GM10248 (cell line): Measurements from ENCODE around the gene EFS.

ENCODE experiments used
- CTCF ChIA-PET: fragments of 300-600 bp; sonication (Branson Sonifier 250); formaldehyde crosslinking; extraction: SDS; loops from one replicate; lab custom pipeline; 2021; ENCODE audit warnings: antibody characterized with exemption; lab: Yijun Ruan, JAX
- POLR2A ChIA-PET: fragments of 350-650 bp; sonication (Branson Sonifier 250); formaldehyde crosslinking; extraction: SDS; loops from one replicate; lab custom pipeline; 2020; ENCODE audit warnings: antibody characterized with exemption; lab: Yijun Ruan, JAX
- DNase-seq: peaks from one replicate; pipeline ENCODE4 v3.0.0; 2012; ENCODE audit errors: extremely low spot score
- TF ChIP-seq, protein P1 (sequence below): IDR thresholded peaks from 2 replicates; pipeline ENCODE4 v1.5.1; 2012; ENCODE audit warnings: mild to moderate bottlenecking, low read depth; ENCODE audit errors: extremely low read depth, missing control alignments, control extremely low read depth

EFS gene

DNA sequence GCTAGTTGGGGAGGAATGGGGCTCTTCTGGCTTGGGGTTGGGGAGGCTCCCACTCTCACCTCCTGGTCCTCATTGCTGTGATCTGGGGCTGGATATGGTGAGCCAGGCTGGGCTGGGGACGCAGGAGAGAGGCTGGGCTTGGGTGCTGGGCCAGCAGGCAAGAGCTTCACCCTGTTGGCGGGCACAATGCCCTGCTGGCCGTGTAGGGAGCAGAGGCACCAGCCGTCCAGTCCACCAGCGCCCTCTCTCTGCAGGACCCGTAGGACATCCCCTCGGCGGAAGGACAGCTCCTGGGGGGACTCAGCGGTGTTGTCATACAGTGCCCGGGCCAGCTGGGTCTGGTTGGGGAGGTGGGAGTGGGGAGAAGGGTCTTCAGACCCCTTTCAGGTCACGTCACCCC is 4.5 kb downstream of the EFS start:
- ChIA-PET POLR2A (no interaction called here), CTCF (interaction anchor here (0.7 to 1.7 kb wide), 6 partner anchors 8 to 240 kb away, joined by 3 to 5 read pairs (median 4); no protein-coding TSS in a partner anchor)
- DNase-seq: no peak
- TF ChIP-seq, protein P1, sequence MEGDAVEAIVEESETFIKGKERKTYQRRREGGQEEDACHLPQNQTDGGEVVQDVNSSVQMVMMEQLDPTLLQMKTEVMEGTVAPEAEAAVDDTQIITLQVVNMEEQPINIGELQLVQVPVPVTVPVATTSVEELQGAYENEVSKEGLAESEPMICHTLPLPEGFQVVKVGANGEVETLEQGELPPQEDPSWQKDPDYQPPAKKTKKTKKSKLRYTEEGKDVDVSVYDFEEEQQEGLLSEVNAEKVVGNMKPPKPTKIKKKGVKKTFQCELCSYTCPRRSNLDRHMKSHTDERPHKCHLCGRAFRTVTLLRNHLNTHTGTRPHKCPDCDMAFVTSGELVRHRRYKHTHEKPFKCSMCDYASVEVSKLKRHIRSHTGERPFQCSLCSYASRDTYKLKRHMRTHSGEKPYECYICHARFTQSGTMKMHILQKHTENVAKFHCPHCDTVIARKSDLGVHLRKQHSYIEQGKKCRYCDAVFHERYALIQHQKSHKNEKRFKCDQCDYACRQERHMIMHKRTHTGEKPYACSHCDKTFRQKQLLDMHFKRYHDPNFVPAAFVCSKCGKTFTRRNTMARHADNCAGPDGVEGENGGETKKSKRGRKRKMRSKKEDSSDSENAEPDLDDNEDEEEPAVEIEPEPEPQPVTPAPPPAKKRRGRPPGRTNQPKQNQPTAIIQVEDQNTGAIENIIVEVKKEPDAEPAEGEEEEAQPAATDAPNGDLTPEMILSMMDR: no peak

DNA sequence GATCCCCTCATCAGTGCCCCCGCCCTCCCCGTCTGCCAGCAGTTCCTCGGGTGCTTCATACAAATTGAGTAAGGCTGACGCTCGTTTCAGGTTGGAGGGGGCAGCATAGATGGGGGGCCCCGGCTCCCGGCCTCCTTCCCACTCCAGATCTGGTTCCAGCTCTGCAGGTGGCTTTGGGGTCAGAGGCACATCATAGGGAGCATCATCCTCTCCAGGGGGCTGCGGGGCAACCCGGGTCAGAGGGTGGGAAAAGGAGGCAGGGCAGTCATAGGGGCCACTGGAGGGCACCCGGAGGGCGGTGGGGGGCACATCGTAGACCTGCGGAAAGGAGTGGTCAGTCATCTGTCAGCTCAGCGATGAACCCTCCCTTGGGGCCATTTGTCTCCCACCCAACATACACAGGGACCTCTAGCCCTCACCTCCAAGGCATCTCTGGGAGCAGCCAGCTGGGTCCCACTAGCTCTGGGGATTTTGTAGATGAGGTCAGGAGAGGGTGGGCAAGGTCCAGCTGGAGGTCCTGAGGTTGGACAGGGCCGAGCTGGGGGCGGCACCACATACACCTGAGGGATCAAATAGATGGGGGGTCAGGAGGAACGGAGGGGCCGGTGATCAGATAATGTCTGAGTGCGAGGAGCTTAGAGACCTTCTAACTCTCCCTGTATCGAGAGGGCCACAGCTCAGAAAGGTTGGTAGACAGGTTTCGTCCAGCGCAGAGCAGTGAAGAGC is 5.1 kb downstream of the EFS start:
- TF ChIP-seq, protein P1: no peak
- CTCF ChIA-PET: interaction anchor here (1.0 to 1.7 kb wide), 4 partner anchors 8 to 239 kb away, joined by 3 to 5 read pairs (median 4); no protein-coding TSS in a partner anchor
- POLR2A ChIA-PET: no interaction called here
- no peak for DNase-seq

DNA sequence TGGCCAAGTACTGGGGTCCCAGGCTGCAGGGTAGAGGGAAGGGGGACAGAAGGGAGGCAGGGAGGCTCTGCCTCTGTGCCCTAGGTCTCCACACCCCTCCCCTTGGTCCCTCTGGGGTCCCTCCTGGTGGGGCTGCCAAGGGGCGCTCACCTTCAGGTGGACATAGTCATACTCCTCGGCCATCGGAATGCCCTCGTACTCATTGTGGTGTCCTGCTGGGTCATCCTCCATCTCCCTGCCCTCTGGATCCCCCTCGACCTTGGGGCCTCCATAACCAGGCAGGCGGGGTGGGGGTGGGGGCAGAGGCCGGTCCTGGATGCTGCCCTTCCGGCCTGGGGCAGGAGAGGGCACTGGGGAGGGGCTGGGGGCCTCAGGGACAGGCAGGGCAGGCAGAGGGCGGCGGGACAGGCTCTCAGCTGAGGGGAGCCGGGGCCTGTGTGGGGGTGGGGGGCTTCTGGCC is 5.8 kb downstream of the EFS start:
- TF ChIP-seq, protein P1: no peak
- DNase-seq: no peak
- ChIA-PET CTCF (interaction anchor here (1.0 to 1.7 kb wide), 3 partner anchors 9 to 33 kb away, joined by 3 to 5 read pairs (median 5); no protein-coding TSS in a partner anchor), POLR2A (no interaction called here)

DNA sequence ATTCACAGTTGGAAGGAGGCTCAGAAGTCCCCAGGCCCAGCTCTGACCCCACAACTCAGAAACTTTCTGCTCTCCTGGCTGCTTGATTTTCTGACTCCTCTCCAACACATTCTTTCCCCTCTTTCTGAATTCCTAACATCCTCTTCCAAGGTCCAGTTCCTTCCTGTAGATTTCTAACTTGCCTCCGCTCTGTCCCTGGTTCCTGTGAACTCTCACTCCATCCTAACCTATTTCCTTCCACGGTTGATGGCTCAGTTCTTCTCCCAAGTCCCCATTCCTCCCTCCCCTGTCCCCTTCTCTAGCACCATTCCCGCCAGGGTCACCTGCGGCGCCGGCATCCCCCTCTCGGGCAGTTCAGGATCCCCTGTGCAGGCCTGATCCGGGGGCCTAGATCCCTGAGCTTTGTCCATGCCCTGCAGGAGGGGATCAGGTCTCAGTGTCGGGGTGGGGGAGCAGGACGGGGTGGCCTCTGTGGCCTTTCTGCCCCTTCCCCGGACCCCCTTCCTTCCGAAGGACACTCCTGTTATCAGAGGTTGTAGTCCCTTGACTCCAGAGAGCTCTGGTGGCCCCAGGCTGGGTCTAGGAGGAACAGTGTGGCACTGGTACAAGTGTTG is 6.3 kb downstream of the EFS start:
- CTCF ChIA-PET: interaction anchor here (1.0 to 1.7 kb wide), 3 partner anchors 9 to 36 kb away, joined by 3 to 5 read pairs (median 3); no protein-coding TSS in a partner anchor
- no peak for DNase-seq
- POLR2A ChIA-PET: no interaction called here
- TF ChIP-seq, protein P1: no peak

DNA sequence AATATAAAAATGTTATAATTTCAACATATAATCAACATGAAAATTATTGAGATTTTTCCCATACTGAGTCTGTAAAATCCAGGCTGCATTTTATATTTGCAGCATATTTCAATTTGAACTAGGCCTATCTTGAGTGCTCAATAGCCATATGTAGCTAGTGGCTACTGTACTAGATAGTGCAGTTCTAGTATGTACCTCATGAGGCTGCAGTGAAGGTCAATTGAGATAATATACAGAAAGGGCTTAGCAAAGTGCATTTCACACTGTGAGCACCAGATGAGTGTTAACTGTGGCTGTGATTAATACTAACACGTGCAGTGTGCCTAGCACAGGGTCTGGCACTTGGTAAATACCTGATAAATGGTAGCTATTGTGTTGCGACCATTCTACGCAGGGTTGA is 6.9 kb downstream of the EFS start:
- DNase-seq: no peak
- ChIA-PET POLR2A (no interaction called here), CTCF (interaction anchor here (1.1 kb wide), 1 partner anchor 36 kb away, joined by 3 read pairs; no protein-coding TSS in a partner anchor)
- TF ChIP-seq, protein P1: no peak

DNA sequence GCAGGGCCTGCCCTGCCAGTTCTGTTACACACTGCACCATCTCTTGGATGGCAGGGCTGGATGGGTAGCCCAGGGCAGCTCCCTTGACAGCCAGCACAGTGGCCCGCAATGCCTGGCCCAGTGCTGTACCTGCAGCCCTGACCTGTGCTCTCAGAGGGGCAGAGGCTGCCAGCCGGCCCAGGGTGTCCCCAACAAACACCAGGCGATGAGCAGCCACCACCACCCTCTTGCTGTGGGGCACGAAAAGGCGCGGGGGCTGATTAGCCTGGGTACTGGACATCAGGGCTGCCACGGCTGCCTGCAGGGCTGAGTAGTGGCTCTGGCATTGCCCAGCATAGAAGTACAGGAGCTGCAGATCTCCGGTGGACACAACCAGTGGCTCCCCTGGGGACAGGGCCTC is 7.7 kb downstream of the EFS start:
- CTCF ChIA-PET: no interaction called here
- POLR2A ChIA-PET: no interaction called here
- DNase-seq: no peak
- TF ChIP-seq, protein P1: no peak
